GM18498 (cell line): ENCODE data around the gene TSPAN18.

Experiments
- ATAC-seq: cut with Tn5 transposase; IDR thresholded peaks from one replicate; pipeline ENCODE4 v1.9.1; 2021; ENCODE audit warnings: mild to moderate bottlenecking, moderate library complexity; ENCODE audit not compliant: unreplicated experiment

Gene TSPAN18

DNA sequence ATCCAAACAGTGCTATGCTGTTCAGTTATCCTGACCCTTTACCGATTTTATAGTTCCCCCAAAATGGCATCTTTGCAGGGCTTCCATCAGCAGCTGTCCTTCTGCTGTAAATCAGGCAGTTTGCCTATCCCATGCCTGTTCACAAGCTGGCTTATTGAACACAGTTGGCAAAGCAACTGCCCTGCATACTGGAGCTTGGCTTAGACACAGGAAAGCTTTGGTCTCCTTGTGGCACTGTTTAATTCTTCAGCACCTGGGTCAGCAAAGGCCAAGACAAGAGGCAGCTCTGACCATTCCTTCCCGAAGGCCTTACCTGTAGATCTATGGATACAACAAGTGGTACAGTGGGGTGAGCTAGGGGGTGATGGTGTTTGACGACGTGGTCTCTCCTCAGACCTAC, 32.2 kb downstream of the TSPAN18 start:
- no peak for ATAC-seq

DNA sequence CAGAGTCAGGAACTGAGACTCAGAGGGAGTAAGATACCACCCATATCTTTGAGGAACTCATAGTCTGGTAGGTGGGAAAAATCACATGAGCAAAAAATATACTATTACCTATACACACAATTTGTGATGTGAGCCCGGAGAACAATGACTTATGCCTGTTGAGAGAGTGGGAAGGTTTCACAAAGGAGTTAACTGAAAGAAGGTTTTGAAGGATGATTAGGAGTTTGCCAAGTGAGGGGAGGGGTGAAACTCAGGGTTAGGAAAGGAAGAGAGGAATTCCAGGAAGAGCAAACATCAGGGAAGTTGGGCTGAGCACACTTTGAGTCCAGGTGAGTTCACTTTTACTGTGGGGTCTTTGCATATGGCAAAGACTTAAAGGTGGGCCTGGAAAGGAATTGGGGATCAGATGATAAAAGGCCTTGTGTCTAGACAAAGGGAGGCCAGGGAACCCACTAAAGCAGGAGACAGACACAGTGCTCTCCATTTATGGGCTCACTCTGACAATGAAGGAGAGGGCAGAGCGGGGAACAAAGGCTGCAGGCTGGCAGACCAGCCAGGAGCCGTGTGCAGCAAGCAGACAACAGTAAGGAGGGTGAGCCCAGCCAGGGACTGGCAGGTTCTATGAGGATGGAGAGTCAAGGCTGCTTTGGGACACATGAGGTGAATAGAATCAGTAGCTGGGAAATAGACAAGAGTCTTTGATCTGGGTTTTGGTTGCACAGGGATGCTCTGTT, 33.1 kb downstream of the TSPAN18 start:
- ATAC-seq = no peak

DNA sequence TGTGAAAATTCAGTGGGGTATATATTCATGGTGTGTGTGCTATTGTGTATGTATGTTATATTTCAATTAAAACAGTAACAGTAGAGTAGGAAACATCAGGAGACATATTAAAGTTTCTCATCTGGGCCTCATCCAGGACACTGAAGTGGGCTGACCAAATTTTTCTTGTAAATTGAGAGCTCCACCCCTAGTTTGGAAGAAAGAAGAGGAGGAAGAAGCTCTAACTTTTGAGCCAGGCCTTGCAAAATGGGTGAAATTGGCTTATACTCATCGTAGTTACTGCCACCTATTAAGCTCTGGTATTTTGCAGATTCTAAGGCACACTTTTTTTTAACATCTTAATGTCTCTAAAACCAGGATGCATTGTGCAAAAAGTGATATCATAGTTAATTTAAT, 33.7 kb downstream of the TSPAN18 start:
- no peak for ATAC-seq

DNA sequence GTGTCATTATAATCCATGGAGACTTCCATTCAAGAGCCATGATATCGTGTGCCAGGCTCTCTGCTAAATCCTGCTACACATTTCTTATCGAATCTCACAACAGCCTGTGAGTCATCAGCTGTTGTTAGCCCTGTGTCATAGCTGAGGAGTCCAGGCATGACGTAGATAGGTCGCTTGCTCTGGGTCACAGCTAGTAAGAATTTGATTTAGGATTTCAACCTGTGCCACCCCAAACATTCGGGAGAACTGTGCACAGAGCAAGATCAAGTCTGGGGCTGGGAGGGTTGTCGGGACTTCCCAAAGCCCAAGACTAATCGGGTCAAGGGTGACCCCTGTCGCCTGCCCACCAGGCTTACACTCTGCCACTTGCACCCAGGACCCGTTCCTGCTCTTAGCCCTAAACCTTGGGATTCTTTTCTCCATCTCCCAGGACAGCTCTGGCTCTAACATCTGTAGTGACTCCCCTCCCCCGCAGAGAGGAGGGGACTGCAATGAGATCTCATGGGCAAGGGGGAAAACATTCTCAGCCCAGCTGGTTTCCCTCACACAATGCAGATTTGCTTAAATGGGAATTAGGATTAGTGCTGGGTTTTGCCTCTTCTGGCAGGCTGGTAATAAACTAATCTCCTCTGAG, 34.3 kb downstream of the TSPAN18 start:
- ATAC-seq = no peak

DNA sequence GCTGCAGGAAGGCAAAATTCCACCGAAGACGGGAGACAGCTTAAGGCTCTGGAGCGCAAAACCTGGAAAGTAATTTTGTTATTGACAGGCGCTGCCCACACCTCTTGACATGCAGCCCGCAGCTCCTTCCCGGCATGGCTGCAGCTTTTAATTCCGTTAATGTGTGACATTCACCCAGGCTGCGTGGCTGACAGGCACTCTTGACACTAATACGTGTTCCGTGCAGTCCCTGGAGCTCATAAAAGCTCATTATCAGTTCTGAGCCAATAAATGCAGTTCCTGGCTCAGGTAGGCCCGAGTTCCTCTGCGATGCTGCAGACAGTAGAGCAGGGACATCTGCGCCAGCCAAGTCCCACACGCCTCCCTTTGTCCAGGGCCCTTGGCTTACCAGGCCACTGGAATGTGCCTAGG, 34.8 kb downstream of the TSPAN18 start:
- ATAC-seq = no peak

DNA sequence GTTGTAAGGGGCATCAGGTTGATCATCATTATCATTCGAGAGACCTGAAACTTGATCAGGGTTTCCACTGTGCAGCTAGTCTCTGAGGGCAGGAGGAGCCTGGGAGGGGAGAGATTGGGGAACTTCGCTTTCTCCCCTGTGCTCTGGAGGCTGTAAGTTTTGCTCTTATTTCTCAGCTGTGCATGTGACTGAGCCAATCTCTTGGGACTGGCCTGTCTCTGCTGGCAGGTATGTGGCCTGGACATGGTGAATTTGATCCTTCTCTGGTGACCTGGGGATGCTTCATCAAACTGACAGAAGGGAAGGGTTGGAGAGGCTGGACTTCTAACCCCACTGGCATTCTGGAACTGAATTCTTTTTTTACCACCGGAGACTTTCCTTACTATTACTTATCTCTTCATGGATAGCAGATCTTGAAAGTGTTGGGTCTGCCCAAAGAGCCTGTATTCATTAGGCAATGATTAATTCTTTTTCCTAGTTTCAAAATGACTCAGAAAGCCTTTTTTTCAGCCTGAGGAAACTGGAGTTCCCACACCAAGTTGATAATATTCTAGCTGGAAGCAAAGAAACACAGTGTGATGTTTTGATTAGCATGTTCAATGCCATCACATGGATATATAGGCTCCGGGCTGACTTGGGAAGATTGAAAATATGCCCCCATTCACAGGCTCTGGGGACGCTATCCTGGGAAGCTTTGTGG, 36.5 kb downstream of the TSPAN18 start:
- no peak for ATAC-seq

DNA sequence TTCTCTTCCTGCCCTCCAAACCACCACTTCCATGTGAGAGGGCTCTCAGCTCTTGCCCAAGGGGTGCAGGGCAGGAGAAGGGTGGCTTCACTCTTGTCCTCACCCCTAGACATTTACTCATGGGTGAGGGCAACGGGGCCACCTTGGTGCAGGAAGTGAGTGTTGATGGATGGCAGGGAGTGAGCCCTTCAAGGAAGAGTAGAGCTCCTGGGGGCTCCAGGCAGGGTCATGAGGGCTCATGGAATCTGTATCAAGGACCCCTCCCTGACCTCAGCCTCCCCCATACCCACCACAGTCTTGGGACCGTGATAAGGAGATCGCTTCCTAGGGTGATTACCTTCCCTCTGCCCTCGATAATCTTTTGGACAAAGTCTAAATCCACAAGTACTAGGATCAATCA, 37.8 kb downstream of the TSPAN18 start:
- no peak for ATAC-seq

DNA sequence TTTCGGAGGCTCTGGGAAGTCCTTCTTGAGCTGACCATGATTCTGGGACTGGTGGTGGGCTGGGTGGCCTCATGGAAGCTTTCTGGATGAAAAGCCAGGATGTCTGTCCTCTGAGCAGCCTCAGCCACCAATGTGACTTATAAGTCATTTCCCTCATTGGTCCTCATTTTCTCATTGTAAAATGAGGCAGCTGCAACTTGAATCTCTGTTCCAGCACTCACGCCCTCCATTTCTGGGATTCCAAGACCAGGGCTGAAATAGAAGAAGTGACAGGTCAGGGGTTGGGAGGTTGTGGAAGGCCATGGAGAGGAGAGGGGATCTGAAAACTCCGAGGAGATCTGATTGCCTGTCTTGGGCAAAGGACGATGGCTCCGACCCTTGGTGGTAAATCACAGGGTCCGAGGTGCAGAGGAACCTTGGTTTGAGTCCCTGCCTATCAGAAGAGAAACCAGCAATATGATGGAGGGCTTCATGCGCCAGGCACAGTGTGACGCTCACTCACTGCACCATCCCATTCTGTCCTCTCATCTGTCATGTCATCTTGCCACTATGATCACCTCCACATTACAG, 38.3 kb downstream of the TSPAN18 start:
- no peak for ATAC-seq

DNA sequence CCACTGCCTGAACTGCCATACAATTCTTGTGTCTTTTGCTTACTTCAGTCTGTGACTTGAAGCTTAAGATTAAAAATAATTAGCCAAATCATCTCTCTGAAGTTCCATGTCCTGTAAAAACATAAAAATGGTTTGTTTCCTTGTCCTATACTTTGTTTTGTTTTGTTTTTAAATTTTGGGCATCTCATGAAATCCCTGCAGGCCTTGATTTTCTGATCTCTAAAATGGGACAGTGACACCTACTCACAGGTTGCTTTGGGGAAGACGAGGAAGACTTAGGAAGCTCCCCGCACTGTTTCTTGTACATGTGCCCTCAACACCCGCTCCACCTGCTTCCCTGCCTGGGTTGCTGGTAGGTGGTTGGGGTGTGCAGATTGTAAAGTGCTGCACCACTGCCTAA, 38.9 kb downstream of the TSPAN18 start:
- ATAC-seq = no peak

DNA sequence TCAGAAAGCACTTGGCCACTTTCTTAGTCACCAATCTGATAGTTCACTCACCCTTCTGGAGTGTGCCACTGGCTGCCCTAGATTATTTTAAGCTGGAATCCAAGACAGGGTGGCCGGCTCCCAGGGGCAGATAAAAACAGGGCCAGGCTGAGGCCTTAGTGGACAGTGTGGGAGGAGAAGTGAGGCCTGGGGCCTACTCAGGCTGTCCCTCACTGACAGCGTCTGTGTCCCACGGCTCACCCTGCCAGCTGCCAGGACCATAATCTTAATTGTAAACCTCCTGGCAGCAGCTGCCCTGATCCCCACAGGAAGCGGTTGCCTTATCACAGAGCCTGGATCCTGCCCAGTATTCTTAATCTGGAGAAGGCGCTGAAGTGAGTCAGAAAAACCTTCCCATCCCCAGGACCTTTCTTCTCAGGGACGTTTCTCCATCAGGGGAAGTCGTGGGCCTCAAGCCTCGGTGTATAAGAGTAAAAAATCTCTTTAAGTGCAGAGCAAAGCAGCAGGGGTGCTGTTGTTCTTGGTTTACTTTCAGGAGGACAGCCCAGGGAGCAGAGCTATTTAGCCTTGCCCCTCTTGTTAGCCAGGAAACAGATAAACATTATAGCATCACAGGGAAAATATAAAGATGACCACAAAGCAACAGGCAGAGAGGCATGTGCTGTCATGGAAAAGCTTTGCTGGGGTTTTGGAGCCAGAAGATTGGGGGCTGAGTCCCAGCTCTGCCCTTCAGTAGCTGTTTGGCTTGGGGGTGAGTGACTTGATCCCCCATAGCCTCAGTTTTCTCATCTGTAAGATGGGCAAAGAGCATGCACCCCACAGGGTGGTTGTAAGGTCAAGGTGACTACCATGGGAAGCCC, 39.6 kb downstream of the TSPAN18 start:
- ATAC-seq = no peak

DNA sequence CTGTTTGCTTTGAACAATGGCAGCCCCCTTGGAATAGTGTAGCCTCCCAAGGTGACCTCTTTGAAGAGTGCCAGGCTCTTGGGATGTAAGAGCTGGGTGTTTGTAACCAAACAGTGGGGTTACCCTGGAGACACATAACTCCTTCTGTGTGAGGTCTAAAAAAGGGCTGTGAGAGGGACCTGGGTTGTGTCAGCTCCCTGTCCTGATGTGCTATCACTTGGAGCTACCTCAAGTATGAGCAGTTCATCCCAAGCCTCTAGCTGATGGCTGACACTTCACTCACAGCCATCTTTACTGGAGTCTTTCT, 40.2 kb downstream of the TSPAN18 start:
- ATAC-seq = no peak

DNA sequence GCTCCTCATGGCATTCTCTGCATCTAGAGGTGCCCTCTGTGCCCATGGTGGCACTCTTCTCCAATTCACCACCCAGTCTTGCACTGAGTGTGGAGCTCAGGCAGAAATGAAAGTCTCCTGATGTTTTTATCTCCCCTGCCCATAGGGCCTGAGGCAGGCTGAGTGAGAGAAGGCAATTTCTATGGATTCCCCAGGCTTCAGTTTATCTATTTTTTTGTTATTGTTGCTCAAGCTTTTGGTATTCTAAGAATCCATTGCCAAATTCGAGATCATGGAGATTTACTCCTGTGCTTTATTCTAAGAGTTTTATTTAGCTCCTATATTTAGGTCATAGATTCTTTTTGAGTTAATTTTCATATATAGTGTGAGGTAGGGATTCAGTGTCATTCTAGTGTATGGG, 40.7 kb downstream of the TSPAN18 start:
- ATAC-seq = no peak

DNA sequence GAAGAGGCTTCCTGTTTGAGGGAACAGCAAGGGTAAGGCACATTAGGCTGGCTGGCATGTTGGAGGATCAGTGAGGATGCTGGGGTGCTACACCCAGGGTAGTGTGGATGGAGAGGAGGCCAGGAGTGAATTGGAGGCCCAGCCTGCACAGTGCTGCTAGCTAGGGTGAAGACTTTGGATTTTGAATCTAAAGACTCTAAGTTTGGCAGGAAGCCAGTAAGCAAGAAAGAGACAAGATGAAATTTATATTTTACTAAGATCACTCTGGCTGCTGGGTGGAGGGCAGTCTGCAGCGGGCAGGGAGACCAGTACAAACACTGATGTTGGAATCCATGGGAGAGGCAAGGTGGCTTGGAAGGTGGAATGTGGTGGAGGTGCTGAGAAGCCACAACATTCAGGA, 43.6 kb downstream of the TSPAN18 start:
- ATAC-seq = no peak

DNA sequence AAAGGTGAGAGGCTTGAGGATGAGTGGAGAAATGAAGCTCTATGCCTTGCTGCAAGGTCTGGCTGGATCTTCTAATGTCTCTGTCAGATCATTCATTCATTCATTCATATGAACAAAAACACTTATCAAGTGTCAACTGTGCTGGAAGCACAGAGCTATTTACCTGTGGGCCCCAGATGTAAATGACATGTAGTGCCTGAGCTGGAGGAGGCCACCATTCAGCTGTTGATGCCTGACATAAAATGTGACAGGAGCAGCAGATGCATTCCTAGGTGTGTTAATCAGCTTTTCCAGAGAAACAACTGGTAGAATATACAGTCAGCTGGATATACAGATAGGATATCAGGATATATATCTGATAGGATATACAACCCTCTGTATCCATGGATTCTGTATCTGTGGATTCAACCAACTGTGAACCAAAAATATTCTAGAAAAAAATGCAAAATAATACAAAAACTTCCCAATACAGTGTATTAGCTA, 44.5 kb downstream of the TSPAN18 start:
- no peak for ATAC-seq

DNA sequence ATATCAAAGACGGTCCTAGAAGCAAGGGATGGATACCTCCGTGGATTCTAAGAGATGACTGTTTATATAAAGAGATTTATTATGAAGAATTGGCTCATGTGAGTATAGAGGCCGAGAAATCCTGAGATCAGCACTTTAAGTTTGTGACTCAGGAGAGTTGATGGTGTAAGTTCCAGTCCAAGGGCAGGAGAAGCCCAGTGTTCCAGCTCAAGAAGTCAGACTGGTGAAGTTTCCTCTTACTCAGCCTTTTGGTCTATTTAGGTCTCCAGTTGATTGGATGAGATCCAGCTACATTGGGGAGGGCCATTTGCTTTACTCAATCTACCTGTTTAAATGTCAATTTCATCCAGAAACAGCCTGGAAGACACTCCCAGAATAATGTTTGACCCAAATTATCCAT, 45.1 kb downstream of the TSPAN18 start:
- ATAC-seq = no peak

DNA sequence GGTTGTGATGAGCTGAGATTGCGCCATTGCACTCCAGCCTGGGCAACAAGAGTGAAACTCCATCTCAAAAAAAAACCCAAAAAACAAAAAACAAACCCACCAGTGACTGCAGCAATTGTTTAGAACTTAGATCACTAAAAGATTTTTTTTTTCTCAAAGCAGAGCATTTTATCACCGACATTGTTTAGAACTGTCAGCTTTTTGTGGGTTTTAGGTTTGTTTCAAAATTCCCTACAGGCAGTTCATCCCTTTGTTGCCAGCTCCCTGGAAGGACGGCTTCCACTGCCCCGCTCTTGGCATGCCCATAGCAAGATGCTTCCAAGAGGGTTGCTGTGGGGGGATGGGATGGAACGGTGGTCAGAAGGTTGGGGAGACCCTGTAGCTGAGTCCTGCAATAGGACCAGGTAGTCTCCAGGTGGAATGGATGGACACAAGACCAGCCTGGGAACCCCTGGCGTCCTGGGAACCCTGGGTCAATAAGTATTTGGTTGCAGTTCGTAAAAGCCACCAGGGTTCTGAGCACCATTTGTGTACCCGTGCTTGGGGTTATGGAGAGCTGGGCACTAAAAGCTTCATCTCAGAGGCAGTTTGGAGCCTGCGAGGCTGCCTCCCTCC, 46.7 kb downstream of the TSPAN18 start:
- no peak for ATAC-seq

DNA sequence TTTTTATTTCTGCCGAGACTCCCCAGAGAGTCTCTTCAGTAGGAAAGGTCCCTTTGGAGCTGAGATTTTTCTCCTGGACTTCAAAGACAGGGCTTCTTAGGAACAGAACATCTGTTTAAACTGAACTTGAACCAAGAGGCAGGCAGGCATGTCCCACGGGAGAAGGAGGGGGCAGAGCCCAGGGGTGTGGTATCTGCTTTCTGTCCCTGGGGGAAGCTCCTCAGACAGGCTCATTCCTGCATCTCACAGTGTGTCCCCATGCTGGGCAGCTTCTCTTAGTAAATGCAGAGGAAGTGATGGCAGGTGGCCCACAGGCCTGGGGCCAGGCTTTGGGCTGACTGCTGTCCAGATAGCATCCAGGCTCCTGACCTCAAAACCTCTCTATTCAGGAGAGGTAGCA, 47.3 kb downstream of the TSPAN18 start:
- no peak for ATAC-seq

DNA sequence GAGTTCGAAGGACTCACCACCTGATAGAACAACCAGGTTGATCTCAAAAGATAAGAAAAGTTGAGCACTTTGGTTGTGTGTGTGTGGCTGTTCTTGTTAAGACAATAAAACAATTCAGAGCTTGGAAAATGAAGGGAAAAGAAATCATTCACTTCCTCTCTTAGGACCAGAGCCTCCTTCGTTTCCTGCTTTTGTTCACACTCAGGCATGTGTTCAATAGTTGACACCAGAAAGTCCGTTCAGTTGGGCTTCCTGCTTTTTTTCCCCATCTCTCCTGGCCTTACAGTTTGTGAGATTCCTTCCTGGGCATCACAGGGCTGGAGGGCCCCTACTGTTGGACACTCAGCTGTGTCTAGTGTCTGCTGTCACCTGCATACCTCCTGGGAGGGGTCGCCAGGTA, 48.0 kb downstream of the TSPAN18 start:
- no peak for ATAC-seq

DNA sequence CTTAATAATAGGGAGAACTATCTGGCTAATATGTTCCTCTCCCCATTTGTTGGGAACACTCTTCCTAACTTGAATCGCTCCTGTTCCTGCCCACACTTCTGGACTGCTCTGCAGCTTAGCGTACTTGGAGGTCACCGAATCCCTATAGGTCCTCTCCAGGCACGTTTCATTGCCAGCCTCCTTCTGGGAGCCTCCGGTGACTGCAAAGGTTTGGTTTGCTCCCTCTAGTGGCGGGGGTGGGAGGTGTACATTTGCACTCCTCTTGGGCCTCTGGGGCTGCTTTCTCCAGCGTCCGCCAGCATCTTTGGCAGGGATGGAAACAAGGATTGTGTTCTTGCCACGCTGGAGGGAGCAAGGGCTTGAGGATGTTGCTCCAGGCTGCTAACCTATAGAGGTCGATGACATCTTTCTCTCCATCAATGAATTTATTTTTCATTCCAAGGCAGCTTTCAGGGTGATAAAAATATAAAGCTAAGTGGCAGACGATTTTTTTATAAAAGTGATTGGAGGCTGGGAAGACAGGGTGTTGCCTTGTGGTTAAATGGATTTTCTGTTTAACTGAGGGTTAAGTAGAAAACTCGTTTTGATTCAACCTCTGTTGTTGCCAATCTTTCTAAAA, 48.7 kb downstream of the TSPAN18 start:
- no peak for ATAC-seq

DNA sequence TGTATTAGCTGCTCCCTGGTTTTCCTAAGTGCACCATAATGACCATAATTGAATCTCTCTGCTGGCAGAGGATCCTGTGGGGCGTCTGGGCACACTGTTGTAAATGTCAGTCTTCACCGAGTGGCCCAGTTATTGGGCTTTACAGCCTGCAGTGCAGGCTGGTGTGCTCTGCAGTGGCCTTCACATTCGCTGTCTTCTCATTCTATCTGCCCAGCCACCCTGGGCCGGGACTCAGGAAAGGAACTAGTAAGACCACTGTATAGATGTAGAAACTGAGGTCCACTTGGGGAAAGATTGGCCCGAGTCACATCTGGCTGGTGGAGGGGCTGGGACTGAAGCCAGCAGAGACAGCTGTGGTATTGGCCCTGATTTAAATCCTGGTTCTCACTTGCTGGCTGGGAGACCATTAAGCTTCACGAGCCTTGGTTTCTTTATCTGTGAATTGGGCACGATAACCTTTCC, 49.3 kb downstream of the TSPAN18 start:
- ATAC-seq = no peak
